Activated CD8-positive, alpha-beta memory T cell treated with anti-CD3 and anti-CD28 coated beads for 48 hours (primary cell): Measurements from ENCODE around the gene MCM6.

Experiments used
- DNase-seq, 3 experiments: peaks; one replicate each; pipeline ENCODE4 v3.0.0-alpha.2; 2020; ENCODE audit warnings: low read depth in 2 of 3, low spot score in 2 of 3

The MCM6 gene

DNA sequence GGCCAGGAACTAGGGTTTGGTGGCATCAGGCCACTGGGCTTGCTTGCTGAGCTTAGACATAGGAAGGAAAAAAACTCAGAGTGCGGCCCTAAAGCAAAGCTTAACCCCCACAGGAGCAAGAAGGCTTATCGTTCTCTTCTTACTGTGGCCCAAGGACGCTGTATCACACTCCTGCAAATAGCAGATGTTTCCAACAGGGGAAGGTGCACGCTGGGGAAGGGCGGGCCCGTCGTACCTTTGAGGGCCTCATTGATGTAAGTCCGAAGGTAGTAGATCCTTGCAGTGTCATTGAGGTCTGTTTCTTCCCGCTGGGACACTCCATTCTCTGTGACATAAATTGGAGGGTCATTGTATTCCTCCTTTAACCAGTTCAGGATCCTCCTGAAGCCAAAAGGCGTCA, 85.8 kb downstream of the MCM6 start:
- no peak for DNase-seq
